ENCODE results near the gene ENTREP1.
A peak's percentile ranks its signal among the peaks of the same experiment; 100 is the strongest.
"Not testable (repeated sequence)": the region's sequence is repeated elsewhere in the genome, so short reads cannot be mapped to it uniquely, and the experiment has no call there.

The ENTREP1 gene

DNA sequence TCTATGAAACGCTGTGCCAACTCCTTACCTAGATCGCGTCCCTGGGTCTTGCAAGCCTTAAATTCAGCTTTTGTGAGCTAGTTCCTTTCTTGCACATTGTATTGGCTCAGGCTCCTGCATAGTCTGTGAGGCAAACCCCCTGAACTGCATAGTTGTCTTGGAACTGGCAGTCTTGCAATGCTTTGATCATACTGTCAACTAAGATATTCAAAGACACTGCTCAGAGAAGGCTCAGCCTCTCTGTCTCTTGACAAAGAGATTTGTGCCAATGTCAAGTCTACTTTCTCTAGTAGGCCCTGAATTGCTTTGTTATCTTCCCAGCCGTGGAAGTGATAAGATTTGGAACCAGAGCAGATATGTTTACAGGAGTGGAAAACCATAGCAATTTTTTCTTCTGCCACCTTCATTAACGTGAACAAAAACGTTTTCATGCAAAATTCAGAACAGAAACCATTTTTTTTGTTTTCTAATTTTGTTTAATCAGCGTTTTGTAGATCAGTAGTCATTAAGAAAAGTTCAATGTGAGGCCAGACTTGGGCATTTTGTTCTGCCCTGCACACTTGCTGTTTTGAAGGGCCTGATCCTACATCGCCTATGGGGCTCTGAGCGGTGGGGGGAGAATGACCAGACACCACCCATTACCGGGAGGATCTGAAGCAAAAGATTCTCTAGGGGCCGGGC is 27.6 kb upstream of the ENTREP1 start:
- no peak for FAIRE-seq
- no peak for DNase-seq (ENCODE audit: insufficient read length, low spot score)
- TF ChIP-seq PAX5 (IDR thresholded peaks at IDR 0.05; ENCODE audit: insufficient read depth, low read length, severe bottlenecking): no peak
- no peak for TF ChIP-seq SPI1 (IDR thresholded peaks at IDR 0.05; ENCODE audit: low read depth, low read length)
- TF ChIP-seq POLR2AphosphoS5 (IDR thresholded peaks at IDR 0.05; ENCODE audit: low read depth, low read length): no peak
- TF ChIP-seq POLR2A (IDR thresholded peaks at IDR 0.05; ENCODE audit: low read depth, low read length): no peak
- TF ChIP-seq POU2F2 (IDR thresholded peaks at IDR 0.05; ENCODE audit: low read depth, low read length): no peak

DNA sequence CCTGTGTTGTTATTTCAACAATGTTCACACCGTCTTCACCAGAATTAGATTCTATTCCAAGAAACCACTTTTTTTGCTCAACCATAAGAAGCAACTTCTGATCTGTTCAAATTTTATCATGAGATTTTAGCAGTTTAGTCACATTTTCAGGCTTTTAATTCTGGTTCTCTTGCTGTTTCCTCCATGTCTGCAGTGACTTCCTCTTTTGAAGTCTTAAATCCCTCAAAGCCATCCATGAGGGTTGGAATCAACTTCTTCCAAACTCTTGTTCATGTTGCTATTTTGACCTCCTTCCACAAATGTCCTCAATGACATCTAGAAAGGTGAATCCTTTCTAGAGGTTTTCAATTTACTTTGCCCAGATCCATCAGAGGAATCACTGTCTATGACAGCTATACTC is 25.7 kb upstream of the ENTREP1 start:
- FAIRE-seq (no peak), DNase-seq (ENCODE audit: insufficient read length, low spot score) (no peak)
- TF ChIP-seq TAF1 (IDR thresholded peaks at IDR 0.05; ENCODE audit: low read depth, low read length) (no peak), SPI1 (IDR thresholded peaks at IDR 0.05; ENCODE audit: low read depth, low read length) (peak; percentile 48; the same call in 1 of the 2 replicates)

DNA sequence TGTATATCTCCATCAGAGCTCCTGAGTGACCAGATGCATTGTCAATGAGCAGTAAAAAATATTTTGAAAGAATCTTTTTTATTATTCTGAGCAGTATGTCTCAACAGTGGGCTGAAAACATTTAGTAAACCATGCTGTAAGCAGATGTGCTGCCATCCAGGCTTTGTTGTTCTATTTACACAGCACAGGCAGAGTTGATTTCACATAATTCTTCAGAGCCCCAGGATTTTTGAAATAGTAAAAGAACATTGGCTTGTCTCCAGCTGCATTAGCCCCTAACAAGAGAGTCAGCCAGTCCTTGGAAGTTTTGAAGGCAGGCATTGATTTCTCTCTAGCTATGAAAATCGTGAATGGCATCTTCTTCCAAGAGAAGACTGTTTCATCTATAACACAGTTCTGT is 25.2 kb upstream of the ENTREP1 start:
- TF ChIP-seq SPI1 (IDR thresholded peaks at IDR 0.05; ENCODE audit: low read depth, low read length) (no peak), POLR2A (IDR thresholded peaks at IDR 0.05; ENCODE audit: low read depth, low read length) (no peak), POLR2AphosphoS5 (IDR thresholded peaks at IDR 0.05; ENCODE audit: low read depth, low read length) (no peak), POU2F2 (IDR thresholded peaks at IDR 0.05; ENCODE audit: low read depth, low read length) (no peak), TAF1 (IDR thresholded peaks at IDR 0.05; ENCODE audit: low read depth, low read length) (no peak), PAX5 (IDR thresholded peaks at IDR 0.05; ENCODE audit: insufficient read depth, low read length, severe bottlenecking) (no peak)
- DNase-seq (ENCODE audit: insufficient read length, low spot score): no peak
- FAIRE-seq: no peak

DNA sequence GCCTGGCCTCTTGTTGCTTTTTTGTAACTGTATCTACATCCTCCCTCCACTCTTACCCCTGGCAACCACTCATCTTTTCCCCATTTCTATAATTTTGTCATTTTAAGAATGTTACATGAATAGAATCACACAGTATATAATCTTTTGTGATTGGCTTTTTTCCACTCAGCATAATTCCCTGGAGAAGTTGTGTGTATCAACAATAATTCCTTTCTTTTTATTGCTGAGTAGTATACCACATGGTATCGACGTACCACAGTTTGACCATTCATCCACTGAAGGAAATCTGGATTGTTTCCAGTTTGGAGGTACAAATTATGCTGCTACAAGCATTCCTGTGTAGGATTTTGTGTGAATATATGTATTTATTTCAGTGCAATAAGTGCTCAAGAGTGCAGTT is 21.7 kb upstream of the ENTREP1 start:
- FAIRE-seq (no peak), DNase-seq (ENCODE audit: insufficient read length, low spot score) (no peak)
- no peak for TF ChIP-seq POU2F2 (IDR thresholded peaks at IDR 0.05; ENCODE audit: low read depth, low read length)
- TF ChIP-seq TAF1 (IDR thresholded peaks at IDR 0.05; ENCODE audit: low read depth, low read length): no peak
- TF ChIP-seq POLR2AphosphoS5 (IDR thresholded peaks at IDR 0.05; ENCODE audit: low read depth, low read length): no peak
- no peak for TF ChIP-seq POLR2A (IDR thresholded peaks at IDR 0.05; ENCODE audit: low read depth, low read length)
- no peak for TF ChIP-seq SPI1 (IDR thresholded peaks at IDR 0.05; ENCODE audit: low read depth, low read length)

DNA sequence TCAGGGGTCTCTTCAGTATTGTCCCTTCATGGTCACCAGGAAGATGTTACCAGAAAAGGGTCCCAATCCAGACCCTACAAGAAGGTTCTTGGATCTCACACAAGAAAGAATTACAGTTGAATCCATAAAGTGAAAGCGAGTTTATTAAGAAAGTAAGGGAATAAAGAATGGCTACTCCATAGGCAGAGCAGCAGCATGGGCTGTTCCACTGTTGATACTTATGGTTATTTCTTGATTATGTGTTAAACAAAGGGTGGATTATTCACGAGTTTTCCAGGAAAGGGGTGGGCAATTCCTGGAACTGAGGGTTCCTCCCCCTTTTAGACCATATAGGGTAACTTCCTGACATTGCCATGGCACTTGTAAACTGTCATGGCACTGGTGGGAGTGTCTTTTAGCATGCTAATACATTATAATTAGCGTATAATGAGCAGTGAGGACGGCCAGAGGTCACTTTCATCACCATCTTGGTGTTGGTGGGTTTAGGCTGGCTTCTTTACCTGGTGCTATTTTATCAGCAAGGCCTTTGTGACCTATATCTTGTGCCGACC is 18.0 kb upstream of the ENTREP1 start:
- not testable (repeated sequence) for DNase-seq (ENCODE audit: insufficient read length, low spot score); FAIRE-seq

DNA sequence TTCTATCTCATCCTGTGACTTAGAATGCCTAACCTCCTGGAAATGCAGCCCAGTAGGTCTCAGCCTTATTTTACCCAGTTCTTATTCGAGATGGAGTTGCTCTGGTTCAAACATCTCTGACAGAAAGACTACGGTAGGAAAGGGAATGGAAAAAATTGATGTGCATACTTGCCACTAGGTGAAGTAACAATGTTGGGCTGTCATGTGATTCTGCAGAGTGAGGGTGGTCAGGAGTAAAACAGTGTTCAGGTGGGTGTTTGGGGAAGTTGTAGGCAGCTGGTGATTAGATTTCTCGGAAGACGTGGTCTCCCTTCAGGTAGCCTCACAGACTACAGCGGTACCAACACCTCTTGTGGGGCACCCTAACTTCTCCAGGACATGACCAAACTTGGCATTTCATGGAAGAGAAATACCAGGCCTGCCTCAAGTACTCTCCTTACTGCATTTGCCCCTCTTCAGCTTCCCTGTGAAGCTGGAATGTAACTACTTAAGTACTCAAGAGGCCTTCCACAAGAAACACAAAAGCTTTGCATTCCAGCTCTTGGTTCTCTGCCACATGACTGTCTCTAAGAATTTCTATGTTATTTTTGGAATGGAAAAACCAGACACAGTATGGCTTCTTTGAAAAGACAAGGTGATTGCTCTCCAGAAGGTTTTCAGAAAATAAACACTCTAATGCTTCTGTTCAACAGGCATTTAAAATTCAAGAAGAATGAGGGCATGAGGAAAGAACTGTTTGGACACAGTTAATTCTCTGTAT is 17.4 kb upstream of the ENTREP1 start:
- no peak for DNase-seq (ENCODE audit: insufficient read length, low spot score)
- no peak for FAIRE-seq
- TF ChIP-seq PAX5 (IDR thresholded peaks at IDR 0.05; ENCODE audit: insufficient read depth, low read length, severe bottlenecking) (no peak), TAF1 (IDR thresholded peaks at IDR 0.05; ENCODE audit: low read depth, low read length) (no peak), POLR2AphosphoS5 (IDR thresholded peaks at IDR 0.05; ENCODE audit: low read depth, low read length) (no peak), POLR2A (IDR thresholded peaks at IDR 0.05; ENCODE audit: low read depth, low read length) (no peak), SPI1 (IDR thresholded peaks at IDR 0.05; ENCODE audit: low read depth, low read length) (no peak), POU2F2 (IDR thresholded peaks at IDR 0.05; ENCODE audit: low read depth, low read length) (no peak)

DNA sequence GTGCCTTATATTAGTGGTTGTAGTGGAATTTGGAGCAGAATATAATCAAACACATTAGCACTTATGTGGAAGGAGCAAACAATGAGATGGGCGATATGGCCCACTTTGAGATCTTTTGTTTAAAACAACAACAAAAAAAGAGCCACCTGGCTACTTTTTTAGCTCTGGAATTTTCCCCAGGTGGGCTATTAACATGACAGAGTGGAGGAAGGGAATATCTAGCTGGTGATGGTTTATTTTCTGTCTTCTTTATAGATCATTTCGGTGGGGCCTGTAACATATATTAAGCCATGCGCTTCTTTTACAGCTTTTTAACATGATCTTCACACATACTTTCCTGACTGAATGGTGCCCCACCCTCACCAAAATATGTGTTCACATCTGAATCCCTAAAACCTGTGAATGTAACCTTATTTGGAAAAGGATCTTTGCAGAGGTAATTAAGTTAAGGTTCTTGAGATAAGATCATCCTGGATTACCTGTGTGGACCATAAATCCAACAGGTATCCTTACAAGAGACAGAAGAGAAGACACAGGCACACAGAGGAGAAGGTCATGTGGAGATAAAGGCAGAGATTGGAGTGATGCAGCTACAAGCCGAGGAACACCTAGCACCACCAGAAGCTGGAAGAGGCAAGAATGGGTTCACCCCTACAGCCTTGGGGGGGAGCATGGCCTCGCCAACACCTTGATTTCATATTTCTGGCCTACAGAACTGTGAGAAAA is 16.6 kb upstream of the ENTREP1 start:
- TF ChIP-seq TAF1 (IDR thresholded peaks at IDR 0.05; ENCODE audit: low read depth, low read length) (no peak), PAX5 (IDR thresholded peaks at IDR 0.05; ENCODE audit: insufficient read depth, low read length, severe bottlenecking) (no peak), SPI1 (IDR thresholded peaks at IDR 0.05; ENCODE audit: low read depth, low read length) (no peak), POLR2AphosphoS5 (IDR thresholded peaks at IDR 0.05; ENCODE audit: low read depth, low read length) (no peak), POU2F2 (IDR thresholded peaks at IDR 0.05; ENCODE audit: low read depth, low read length) (no peak), POLR2A (IDR thresholded peaks at IDR 0.05; ENCODE audit: low read depth, low read length) (no peak)
- DNase-seq (ENCODE audit: insufficient read length, low spot score): no peak

DNA sequence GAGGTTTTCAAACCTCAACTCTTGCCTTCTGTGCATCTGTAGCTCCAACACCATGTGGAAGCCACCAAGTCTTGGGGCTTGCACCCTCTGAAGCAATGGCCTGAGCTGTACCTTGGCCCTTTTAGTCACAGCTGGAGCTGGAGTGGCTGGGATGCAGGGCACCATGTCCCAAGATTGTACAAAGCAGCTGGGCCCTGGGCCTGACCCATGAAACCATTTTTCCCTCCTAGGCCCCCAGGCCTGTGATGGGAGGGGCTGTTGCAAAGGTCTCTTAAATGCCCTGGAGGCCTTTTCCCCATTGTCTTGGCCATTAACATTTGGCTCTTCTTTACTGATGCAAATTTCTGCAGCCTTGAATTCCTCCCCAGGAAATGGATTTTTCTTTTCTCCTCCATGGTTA is 11.8 kb upstream of the ENTREP1 start:
- DNase-seq (ENCODE audit: insufficient read length, low spot score) (no peak), FAIRE-seq (no peak)
- TF ChIP-seq POLR2AphosphoS5 (IDR thresholded peaks at IDR 0.05; ENCODE audit: low read depth, low read length): no peak
- no peak for TF ChIP-seq POLR2A (IDR thresholded peaks at IDR 0.05; ENCODE audit: low read depth, low read length)

More for the DNA sequence above, 16.6 kb upstream of the ENTREP1 start:
- no peak for FAIRE-seq

DNA sequence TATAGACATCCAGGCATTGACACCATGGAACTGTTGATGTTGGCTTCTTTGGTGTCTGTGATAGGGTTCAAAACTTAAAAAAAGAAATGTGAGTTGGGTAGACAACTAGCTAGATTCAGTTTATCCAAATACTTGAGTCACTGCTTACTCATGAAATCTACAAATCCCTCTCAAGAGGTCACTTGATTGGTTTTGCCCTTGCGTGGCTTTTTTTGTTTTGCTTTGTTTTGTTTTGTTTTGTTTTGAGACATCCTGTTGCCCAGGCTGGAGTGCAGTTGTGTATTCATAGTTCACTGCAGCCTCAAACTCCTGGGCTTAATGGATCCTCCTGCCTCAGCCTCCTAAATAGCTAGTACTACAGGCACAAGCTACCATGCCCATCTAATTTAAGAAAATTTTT is 10.5 kb upstream of the ENTREP1 start:
- no peak for TF ChIP-seq TAF1 (IDR thresholded peaks at IDR 0.05; ENCODE audit: low read depth, low read length)
- DNase-seq (ENCODE audit: insufficient read length, low spot score): no peak
- no peak for FAIRE-seq

DNA sequence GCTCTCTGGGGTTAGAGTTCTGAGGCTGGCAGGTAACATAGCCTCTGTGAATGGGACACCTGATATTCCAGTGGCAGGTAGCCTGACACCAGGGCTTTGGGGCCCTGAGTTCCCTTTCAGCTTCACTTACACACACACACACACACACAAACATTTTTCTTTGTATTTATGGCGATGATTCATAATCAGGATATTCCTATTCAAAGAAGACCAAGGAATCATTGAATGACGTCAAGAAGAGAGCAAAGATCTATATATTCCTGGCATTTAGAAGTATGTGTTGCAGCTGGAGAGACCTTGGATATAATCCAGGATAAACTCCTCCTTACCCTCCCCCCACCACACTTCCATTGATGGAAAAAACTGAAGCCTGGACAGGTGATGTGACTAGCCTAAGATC is 7.9 kb upstream of the ENTREP1 start:
- no peak for FAIRE-seq
- DNase-seq (ENCODE audit: insufficient read length, low spot score): no peak

More for the DNA sequence above, 7.9 kb upstream of the ENTREP1 start:
- TF ChIP-seq TAF1 (IDR thresholded peaks at IDR 0.05; ENCODE audit: low read depth, low read length) (no peak), POU2F2 (IDR thresholded peaks at IDR 0.05; ENCODE audit: low read depth, low read length) (no peak), PAX5 (IDR thresholded peaks at IDR 0.05; ENCODE audit: insufficient read depth, low read length, severe bottlenecking) (no peak), SPI1 (IDR thresholded peaks at IDR 0.05; ENCODE audit: low read depth, low read length) (no peak), POLR2AphosphoS5 (IDR thresholded peaks at IDR 0.05; ENCODE audit: low read depth, low read length) (no peak), POLR2A (IDR thresholded peaks at IDR 0.05; ENCODE audit: low read depth, low read length) (no peak)
